SW 1271 (cell line): ENCODE measurements around the gene FOXP1.

ENCODE experiments used
- DNase-seq, 2 experiments: peaks; one replicate each; lab custom pipeline; 2025; lab: John Stamatoyannopoulos, UW

The FOXP1 gene

GRCh38 chr3:71428841-71429596 lies 154.5 kb downstream of the FOXP1 start:
- no peak for DNase-seq

DNA sequence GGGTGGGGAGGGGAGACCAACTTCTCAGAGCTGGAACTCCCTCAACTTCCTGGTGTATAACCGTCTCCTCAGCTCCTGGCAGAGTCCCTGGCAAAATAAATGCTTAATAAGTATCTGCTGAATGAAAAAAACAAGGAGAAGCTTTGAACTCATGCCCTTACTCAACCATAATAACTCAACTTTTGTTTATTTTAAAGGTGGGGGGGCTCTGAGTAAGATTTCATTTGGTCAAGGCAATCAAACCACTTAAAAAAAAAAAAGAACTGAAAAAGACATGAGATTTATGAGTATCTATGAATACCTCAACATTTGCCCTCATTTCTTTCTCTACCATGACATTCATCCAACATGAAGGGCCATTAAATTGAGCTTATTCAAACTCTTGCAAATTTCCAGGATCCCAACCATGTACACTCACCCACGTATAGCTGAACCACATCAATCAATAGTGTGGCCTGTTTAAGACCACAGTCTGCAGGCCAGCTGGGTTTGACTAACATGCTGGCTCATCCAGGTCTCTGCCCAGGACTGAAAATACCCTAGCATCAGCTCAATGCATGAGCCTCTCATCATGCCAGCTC lies 157.9 kb downstream of the FOXP1 start:
- no peak for DNase-seq

DNA sequence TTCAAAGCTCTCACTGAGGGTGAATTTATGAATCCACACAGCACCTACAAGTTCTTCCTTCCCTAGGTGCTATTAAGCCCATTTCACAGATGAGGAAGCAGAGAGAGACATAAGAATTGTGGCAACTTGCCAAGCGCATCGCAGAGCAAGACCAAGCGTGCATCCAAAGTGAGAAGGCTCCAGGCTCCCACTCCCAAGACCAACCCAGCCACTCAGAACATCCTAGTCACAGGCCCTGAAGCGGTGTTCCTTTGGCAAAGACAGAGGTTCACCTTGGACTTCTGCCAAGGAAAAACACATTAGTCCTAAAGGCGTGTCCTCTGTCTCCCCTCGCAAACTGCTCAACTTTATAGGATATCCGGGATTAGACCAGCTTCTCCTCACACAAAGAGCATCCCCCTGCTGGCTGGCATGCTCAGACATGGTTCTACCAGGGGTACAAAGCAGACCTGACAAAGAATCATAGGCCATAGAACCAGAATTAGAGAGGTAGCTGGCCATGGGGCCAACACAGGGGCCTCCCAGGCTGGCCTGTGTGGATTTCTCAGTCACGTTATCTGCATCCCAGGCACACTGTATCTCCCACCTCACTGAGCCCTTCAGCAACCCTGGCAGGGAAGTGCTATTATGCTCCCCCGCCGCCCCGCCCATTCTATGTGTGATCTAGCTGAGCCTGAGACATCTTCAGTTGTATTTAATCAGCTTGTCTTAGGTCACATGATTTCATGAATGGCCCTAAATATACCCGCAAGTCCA lies 160.2 kb downstream of the FOXP1 start:
- DNase-seq = no peak

DNA sequence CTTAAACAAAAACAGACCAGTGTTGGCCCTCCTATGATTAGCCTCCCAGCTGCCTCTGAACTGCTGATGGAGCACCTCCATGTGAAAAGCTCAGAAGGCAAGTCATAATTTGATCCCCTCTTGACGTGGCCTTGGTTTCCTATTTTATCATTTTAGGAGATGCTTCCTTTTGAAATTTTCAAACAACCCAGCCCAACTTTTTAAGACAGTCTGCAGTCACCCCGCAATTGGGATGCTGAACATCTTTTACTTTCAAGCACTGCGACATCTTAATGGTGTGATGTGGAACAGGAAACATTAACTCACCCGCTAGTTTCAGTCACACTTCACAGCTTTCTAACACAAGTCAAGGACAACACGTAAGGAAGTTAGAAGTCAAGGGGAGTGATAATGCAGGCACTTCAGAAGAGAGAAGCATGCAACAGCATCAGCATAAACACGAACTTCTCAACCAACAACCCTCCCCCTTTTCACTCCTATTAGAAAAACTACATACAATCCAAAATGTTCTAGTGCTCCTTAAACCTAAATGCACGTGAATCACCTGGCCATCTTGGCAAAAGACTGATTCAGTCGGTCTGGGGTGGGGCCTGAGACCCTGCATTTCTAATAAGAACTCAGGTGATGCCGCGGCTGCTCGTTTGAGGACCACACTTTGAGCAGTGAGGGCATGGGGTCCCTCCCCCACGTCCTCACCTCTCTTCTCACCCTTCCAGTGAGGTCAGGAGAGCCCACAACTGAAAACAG lies 161.5 kb downstream of the FOXP1 start:
- no peak for DNase-seq

- DNase-seq = no peak
Measured at GRCh38 chr3:71421475-71421819, 162.1 kb downstream of the FOXP1 start.

DNA sequence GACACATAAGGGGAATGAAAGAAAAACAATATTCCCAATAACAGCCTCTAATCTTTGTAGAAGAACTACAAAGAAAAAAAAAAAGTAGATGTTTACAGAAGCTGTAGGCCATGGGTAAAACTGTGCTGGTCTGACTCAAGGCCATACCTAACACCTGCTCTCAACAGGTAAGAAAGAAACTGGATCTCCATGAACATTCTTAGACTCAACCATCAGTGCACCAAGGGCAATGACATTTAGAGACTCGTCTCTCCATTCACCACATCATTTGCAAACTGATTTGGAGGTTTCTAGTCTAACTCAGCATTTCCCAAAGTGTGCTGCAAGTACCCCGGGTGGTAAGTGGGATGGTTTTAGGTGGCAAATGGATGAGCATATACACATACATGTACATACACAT lies 164.2 kb downstream of the FOXP1 start:
- no peak for DNase-seq

- no peak for DNase-seq
Measured at GRCh38 chr3:71417791-71418190, 165.7 kb downstream of the FOXP1 start.

GRCh38 chr3:71416876-71417275 lies 166.7 kb downstream of the FOXP1 start:
- no peak for DNase-seq

GRCh38 chr3:71415681-71416122 lies 167.8 kb downstream of the FOXP1 start:
- no peak for DNase-seq

GRCh38 chr3:71414189-71414927 lies 169.2 kb downstream of the FOXP1 start:
- DNase-seq = no peak

GRCh38 chr3:71413572-71413971 lies 170.0 kb downstream of the FOXP1 start:
- DNase-seq = no peak

GRCh38 chr3:71409352-71409751 lies 174.2 kb downstream of the FOXP1 start:
- no peak for DNase-seq

DNA sequence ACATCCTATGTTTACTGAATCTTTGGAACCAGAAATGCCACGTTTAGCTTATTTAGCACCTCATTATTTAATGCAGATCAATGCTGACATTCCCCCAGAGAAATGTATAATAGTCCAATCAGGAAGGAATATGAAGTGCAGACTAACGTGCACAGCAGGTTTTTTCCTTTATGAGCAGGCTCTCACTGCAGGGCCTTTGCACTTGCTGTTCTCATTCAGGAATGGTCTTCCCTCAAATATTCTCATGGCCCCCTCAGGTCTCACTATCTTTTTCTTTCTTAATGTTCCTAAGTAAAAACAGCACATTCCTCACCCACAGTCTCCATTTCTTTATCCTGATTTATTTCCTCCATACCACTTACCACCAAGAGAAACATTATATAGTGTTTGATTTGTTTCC lies 174.6 kb downstream of the FOXP1 start:
- no peak for DNase-seq

DNA sequence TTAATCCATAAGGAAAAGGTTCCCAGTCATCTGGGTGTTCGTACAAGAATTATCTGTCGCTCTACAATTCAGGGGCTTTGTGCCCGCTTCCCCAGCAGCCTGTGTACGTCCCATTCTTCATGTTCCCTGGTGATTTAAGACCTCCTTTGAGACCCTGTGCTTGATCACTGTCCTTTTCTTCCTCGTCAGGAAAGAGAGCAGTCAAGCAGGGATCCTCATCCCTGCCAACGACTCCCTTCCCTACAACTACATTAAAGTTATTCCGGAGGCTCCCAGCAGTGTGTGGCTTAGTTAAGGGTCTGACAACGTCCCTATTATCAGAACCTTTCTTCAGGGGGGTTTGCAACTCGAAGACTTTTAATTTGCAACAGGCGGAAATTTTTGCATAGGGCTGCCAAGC lies 175.7 kb downstream of the FOXP1 start:
- DNase-seq = no peak

GRCh38 chr3:71406972-71407810 lies 176.3 kb downstream of the FOXP1 start:
- DNase-seq = no peak

- no peak for DNase-seq
Measured at GRCh38 chr3:71402911-71403310, 180.6 kb downstream of the FOXP1 start.

DNA sequence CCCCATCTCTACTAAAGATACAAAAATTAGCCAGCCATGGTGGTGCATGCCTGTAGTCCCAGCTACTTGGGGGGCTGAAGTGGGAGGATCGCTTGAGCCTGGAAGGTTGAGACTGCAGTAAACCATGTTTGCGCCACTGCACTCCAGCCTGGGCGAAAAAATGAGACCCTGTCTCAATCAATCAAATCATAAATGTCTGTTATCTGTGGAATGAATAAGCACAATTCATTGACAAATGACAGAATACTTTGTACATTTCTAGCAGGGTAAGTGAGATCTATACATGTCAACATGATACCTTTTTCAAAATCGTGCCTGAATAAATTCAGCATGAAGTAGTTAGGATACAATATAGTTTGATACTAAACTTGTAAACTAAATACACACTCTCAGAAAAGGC lies 181.2 kb downstream of the FOXP1 start:
- no peak for DNase-seq

GRCh38 chr3:71401695-71402231 lies 181.8 kb downstream of the FOXP1 start:
- DNase-seq = no peak

GRCh38 chr3:71400986-71401451 lies 182.5 kb downstream of the FOXP1 start:
- no peak for DNase-seq

- DNase-seq = no peak
Measured at GRCh38 chr3:71399478-71399877, 184.1 kb downstream of the FOXP1 start.
